GM23338 (cell line): ENCODE results near the gene AMBRA1. TPM values are rescaled to one million over a fixed set of nuclear protein-coding genes. Genes with fewer than 3 reads are reported as not detected.

Experiments used
- ATAC-seq: fragments of 200-7000 bp; cut with Tn5 transposase; 3 replicates; pipeline ENCODE4 v1.9.1; 2020
- DNase-seq: peaks from one replicate; pipeline ENCODE4 v3.0.0-alpha.2; 2015; ENCODE audit warnings: low spot score
- H2AFZ ChIP-seq: fragments of 200-600 bp; sonication (generic); 2 replicates; pipeline ENCODE4 v1.8.0; 2016; ENCODE audit warnings: antibody characterized with exemption, mild to moderate bottlenecking, moderate library complexity
- H3F3A ChIP-seq: fragments of 200-600 bp; sonication (generic); replicated peaks from 2 replicates; pipeline ENCODE4 v1.8.0; 2017; ENCODE audit warnings: antibody characterized with exemption, mixed run types, low read depth
- H3K27ac ChIP-seq: fragments of 200-600 bp; sonication (generic); 2 replicates; pipeline ENCODE4 v1.6.1; 2016; ENCODE audit warnings: low read depth
- H3K27me3 ChIP-seq: fragments of 200-600 bp; sonication (generic); 2 replicates; pipeline ENCODE4 v1.8.0; 2016; ENCODE audit warnings: mild to moderate bottlenecking, mixed run types, moderate library complexity; ENCODE audit not compliant: insufficient read depth
- H3K36me3 ChIP-seq: fragments of 200-600 bp; sonication (generic); 2 replicates; pipeline ENCODE4 v1.8.0; 2016; ENCODE audit warnings: mild to moderate bottlenecking; ENCODE audit not compliant: insufficient read depth
- H3K4me1 ChIP-seq: fragments of 200-600 bp; sonication (generic); 2 replicates; pipeline ENCODE4 v1.8.0; 2016; ENCODE audit warnings: mild to moderate bottlenecking, moderate library complexity; ENCODE audit not compliant: insufficient read depth
- H3K4me2 ChIP-seq: fragments of 200-600 bp; sonication (generic); 2 replicates; pipeline ENCODE4 v1.7.1; 2017; ENCODE audit warnings: mixed run types
- H3K4me3 ChIP-seq: fragments of 200-600 bp; sonication (generic); 2 replicates; pipeline ENCODE4 v1.6.1; 2016; ENCODE audit warnings: mixed run types
- H3K79me2 ChIP-seq: fragments of 200-600 bp; sonication (generic); replicated peaks from 2 replicates; pipeline ENCODE4 v1.8.0; 2017; ENCODE audit warnings: mild to moderate bottlenecking; ENCODE audit not compliant: insufficient read depth
- H3K9me2 ChIP-seq: fragments of 200-600 bp; sonication (generic); 2 replicates; pipeline ENCODE4 v1.8.0; 2017; ENCODE audit not compliant: insufficient read depth
- H4K20me1 ChIP-seq: fragments of 200-600 bp; sonication (generic); replicated peaks from 2 replicates; pipeline ENCODE4 v1.8.0; 2017; ENCODE audit warnings: mild to moderate bottlenecking; ENCODE audit not compliant: insufficient read depth
- H3K27ac Mint-ChIP-seq: 2 replicates; pipeline ENCODE4 v1.8.0; 2020; ENCODE audit warnings: inconsistent platforms, mild to moderate bottlenecking, moderate library complexity, mixed read lengths
- H3K27me3 Mint-ChIP-seq: 3 replicates; pipeline ENCODE4 v1.8.0; 2022; ENCODE audit warnings: low read depth, mild to moderate bottlenecking, moderate library complexity, mixed read lengths, inconsistent platforms; ENCODE audit not compliant: insufficient read depth, poor library complexity
- H3K36me3 Mint-ChIP-seq: 3 replicates; pipeline ENCODE4 v1.8.0; 2021; ENCODE audit warnings: low read depth, mild to moderate bottlenecking, inconsistent platforms, moderate library complexity, mixed read lengths
- H3K4me1 Mint-ChIP-seq: 3 replicates; pipeline ENCODE4 v1.8.0; 2020; ENCODE audit warnings: mild to moderate bottlenecking, inconsistent platforms, mixed read lengths
- H3K4me3 Mint-ChIP-seq: 3 replicates; pipeline ENCODE4 v1.8.0; 2021; ENCODE audit warnings: moderate library complexity, mild to moderate bottlenecking, inconsistent platforms, mixed read lengths
- H3K9me3 Mint-ChIP-seq: 3 replicates; pipeline ENCODE4 v1.8.0; 2020; ENCODE audit warnings: moderate library complexity, mild to moderate bottlenecking, inconsistent platforms, mixed read lengths
- CREB1 ChIP-seq: fragments of 250-450 bp; sonication (Bioruptor Pico); IDR thresholded peaks from 2 replicates; pipeline ENCODE4 v1.5.0; 2020; ENCODE audit warnings: low read depth, mild to moderate bottlenecking, moderate library complexity
- ETS1 ChIP-seq: IDR thresholded peaks from 2 replicates; pipeline ENCODE4 v1.6.1; 2016; ENCODE audit warnings: antibody characterized with exemption
- EZH2 ChIP-seq: fragments of 200-600 bp; sonication (generic); IDR thresholded peaks from one replicate; pipeline ENCODE4 v1.8.0; 2017; ENCODE audit warnings: antibody characterized with exemption, mild to moderate bottlenecking, low read depth; ENCODE audit not compliant: unreplicated experiment
- EZH2phosphoT487 ChIP-seq: fragments of 200-600 bp; sonication (generic); IDR thresholded peaks from one replicate; pipeline ENCODE4 v1.8.1; 2018; ENCODE audit warnings: antibody characterized with exemption; ENCODE audit not compliant: unreplicated experiment
- JUNB ChIP-seq: IDR thresholded peaks from one replicate; pipeline ENCODE4 v1.6.1; 2016; ENCODE audit warnings: antibody characterized with exemption; ENCODE audit not compliant: unreplicated experiment
- NANOG ChIP-seq: IDR thresholded peaks from 2 replicates; pipeline ENCODE4 v1.6.1; 2016; ENCODE audit warnings: antibody characterized with exemption, borderline replicate concordance
- POLR2AphosphoS5 ChIP-seq: IDR thresholded peaks from 2 replicates; pipeline ENCODE4 v1.6.1; 2016; ENCODE audit warnings: antibody characterized with exemption, low read depth
- REST ChIP-seq: IDR thresholded peaks from one replicate; pipeline ENCODE4 v1.6.1; 2018; ENCODE audit warnings: antibody characterized with exemption; ENCODE audit not compliant: unreplicated experiment
- STAT1 ChIP-seq: IDR thresholded peaks from one replicate; pipeline ENCODE4 v1.6.1; 2016; ENCODE audit warnings: antibody characterized with exemption; ENCODE audit not compliant: unreplicated experiment
- ZNF114 ChIP-seq: fragments of 250-450 bp; sonication (Bioruptor Pico); IDR thresholded peaks from 2 replicates; pipeline ENCODE4 v1.5.0; 2020; ENCODE audit warnings: mild to moderate bottlenecking, moderate library complexity
- ZNF331 ChIP-seq: fragments of 250-450 bp; sonication (Bioruptor Pico); IDR thresholded peaks from 2 replicates; pipeline ENCODE4 v1.5.0; 2020; ENCODE audit warnings: low read depth, mild to moderate bottlenecking, moderate library complexity
- ZNF462 ChIP-seq: fragments of 250-450 bp; sonication (Bioruptor Pico); IDR thresholded peaks from 2 replicates; pipeline ENCODE4 v1.5.0; 2020; ENCODE audit warnings: mild to moderate bottlenecking, moderate library complexity
- polyA plus RNA-seq: library from polyadenylated mRNA; unstranded; fragments of >200 nt; fragmentation: Nextera tagmentation; extraction: Ambion mirVana; gene quantifications from 2 replicates; pipeline ENCODE4 v1.2.1, GENCODE V29; 2016
- total RNA-seq: library from RNA; depleted of rRNA; stranded (reverse); fragments of >200 nt; shearing (Covaris generic); gene quantifications from 2 replicates; pipeline ENCODE4 v1.2.3, GENCODE V29; 2014
- TF ChIP-seq, protein P1 (sequence below), 2 experiments: fragments of 200-600 bp in 1 of 2; sonication (generic) in 1 of 2; conservative IDR thresholded peaks; 2 replicates each; pipeline versions ENCODE4 v1.5.1 to v1.6.1; 2016 to 2017; ENCODE audit warnings: antibody characterized with exemption in 2 of 2, low read depth in 2 of 2, mild to moderate bottlenecking in 2 of 2, moderate library complexity in 1 of 2

The AMBRA1 gene
- total and polyA plus RNA-seq, 2 experiments from 2014 or later: 8.3 to 34.8 TPM

DNA sequence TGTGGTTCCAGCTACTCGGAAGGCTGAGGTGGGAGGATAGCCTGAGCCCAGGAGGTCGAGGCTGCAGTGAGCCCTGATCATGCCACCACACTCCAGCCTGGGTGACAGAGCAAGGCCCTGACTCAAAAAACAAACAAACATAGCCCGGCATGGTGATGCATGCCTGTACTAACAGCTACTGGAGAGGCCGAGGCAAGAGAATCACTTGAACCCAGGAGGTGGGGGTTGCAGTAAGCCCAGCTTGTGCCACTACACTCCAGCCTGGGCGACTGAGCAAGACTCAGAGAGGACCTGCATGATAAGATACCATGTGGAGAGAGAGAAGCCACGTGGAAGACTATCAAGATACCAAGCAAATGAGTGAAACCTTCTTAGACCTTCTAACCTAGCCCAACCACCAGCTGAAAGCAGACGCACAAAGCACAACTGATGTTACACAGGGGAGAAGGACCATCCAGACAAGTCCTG is 36.1 kb downstream of the AMBRA1 start:
- Mint-ChIP-seq H3K36me3 (no peaks in the 10 kb centered on the region), H3K4me3 (no peak overlapping the region), H3K27ac (peak overlapping the region; percentile 41), H3K9me3 (no peaks in the 10 kb centered on the region), H3K27me3 (peaks cover 4% of the 10 kb centered on the region), H3K4me1 (peaks cover 21% of the 10 kb centered on the region)
- H3K36me3 ChIP-seq: no peaks in the 10 kb centered on the region
- H3K4me2 ChIP-seq: no peak overlapping the region
- peaks cover 14% of the 10 kb centered on the region; the same call in 1 of the 2 replicates for H4K20me1 ChIP-seq
- H3K4me3 ChIP-seq: no peak overlapping the region
- H3K9me2 ChIP-seq: no peaks in the 10 kb centered on the region
- no peaks in the 10 kb centered on the region for H3F3A ChIP-seq
- no peak for DNase-seq
- peaks cover 4% of the 10 kb centered on the region; the same call in 1 of the 2 replicates for H3K4me1 ChIP-seq
- no peak for ATAC-seq
- TF ChIP-seq STAT1 (no peak), POLR2AphosphoS5 (no peak), ZNF462 (CRISPR knock-in tag) (no peak), ZNF114 (no peak), ZNF331 (CRISPR knock-in tag) (no peak), EZH2 (no peak), NANOG (no peak), ETS1 (no peak), JUNB (no peak), REST (no peak), EZH2phosphoT487 (no peak), CREB1 (no peak)
- TF ChIP-seq, protein P1, sequence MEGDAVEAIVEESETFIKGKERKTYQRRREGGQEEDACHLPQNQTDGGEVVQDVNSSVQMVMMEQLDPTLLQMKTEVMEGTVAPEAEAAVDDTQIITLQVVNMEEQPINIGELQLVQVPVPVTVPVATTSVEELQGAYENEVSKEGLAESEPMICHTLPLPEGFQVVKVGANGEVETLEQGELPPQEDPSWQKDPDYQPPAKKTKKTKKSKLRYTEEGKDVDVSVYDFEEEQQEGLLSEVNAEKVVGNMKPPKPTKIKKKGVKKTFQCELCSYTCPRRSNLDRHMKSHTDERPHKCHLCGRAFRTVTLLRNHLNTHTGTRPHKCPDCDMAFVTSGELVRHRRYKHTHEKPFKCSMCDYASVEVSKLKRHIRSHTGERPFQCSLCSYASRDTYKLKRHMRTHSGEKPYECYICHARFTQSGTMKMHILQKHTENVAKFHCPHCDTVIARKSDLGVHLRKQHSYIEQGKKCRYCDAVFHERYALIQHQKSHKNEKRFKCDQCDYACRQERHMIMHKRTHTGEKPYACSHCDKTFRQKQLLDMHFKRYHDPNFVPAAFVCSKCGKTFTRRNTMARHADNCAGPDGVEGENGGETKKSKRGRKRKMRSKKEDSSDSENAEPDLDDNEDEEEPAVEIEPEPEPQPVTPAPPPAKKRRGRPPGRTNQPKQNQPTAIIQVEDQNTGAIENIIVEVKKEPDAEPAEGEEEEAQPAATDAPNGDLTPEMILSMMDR (conservative IDR thresholded peaks at IDR 0.05; ENCODE audit: low read depth in 2 of 2): no peak
- no peaks in the 10 kb centered on the region for H3K27me3 ChIP-seq
- H3K79me2 ChIP-seq: peaks cover 98% of the 10 kb centered on the region
- no peak overlapping the region for H2AFZ ChIP-seq
- H3K27ac ChIP-seq: no peak overlapping the region
